NOMO-1 (cell line): ENCODE data around the gene MACO1.
"Not testable (repeated sequence)": the region's sequence is repeated elsewhere in the genome, so short reads cannot be mapped to it uniquely, and the experiment has no call there.

Source experiments
- DNase-seq, 2 experiments: peaks; one replicate each; lab custom pipeline; 2025; ENCODE audit not compliant: unreplicated experiment in 2 of 2; lab: John Stamatoyannopoulos, UW

The MACO1 gene

GRCh38 chr1:25450891-25451290, 20.2 kb downstream of the MACO1 start:
- no peak for DNase-seq

- DNase-seq = peak in 1 of 2 experiments; percentile 46
Measured at GRCh38 chr1:25451908-25452307, 21.2 kb downstream of the MACO1 start.

DNA sequence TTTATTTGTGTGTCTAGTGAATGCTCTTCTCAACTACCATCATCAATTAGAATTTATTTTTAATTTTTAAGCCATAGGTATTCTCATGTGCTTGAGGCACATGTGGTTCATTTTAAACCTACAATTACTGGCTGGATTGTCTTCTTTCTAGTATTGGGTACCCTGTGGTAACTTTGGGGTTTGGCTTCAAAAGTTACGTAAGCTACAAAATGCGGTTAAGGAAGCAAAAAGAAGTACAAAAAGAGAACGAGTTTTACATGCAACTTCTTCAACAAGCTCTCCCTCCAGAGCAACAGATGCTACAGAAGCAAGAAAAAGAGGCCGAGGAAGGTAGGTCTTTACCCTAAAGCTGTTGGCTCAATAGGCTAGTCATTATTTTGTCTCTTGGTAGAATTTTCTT, 25.8 kb downstream of the MACO1 start:
- DNase-seq = peak; percentile 62 to 75

- peak; percentile 18 to 56 for DNase-seq
Measured at GRCh38 chr1:25458541-25459298, 28.0 kb downstream of the MACO1 start.

- DNase-seq = no peak
Measured at GRCh38 chr1:25460020-25460419, 29.3 kb downstream of the MACO1 start.

GRCh38 chr1:25460816-25461215, 30.1 kb downstream of the MACO1 start:
- not testable (repeated sequence) for DNase-seq

GRCh38 chr1:25461849-25462248, 31.2 kb downstream of the MACO1 start:
- DNase-seq = no peak

- DNase-seq = no peak
Measured at GRCh38 chr1:25462732-25463131, 32.0 kb downstream of the MACO1 start.

DNA sequence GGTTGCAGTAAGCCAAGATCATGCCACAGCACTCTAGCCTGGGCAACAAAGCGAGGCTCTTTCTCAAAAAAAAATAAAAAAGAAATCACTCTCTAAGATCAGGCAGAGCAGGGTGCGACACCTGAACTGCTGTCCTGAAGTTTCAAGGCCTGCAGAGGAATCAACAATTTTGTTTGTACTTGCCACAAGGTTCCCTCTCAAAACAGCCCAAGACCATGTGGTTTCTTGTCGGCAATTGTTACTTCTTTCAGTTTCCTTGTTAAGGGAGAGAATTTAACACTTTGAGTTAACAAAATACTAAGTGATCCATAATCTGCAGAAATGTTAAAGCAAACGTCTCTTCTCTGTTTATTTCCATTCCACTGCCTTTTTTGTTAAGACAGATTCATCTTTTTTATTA, 36.5 kb downstream of the MACO1 start:
- DNase-seq = no peak

- DNase-seq = no peak
Measured at GRCh38 chr1:25467616-25468015, 36.9 kb downstream of the MACO1 start.

DNA sequence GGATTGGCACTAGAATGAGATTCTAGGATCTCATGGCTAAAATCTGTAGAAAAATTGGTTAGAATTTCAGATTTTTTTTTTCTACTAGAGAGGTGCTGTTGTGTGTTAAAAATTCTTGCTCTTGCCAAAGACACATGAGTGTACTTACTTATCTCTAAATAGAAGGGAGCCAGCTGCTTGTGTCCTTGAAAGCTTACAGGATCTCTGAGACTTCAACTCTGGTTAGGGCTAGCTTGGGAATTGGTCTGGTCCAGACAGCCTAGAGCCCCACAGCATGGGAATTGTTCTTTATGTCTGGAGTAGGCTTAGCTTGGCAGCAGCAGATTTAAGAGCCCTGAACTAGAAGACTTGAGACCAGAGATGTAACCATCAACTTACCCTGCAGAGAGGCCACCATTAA, 37.3 kb downstream of the MACO1 start:
- no peak for DNase-seq

GRCh38 chr1:25469177-25469576, 38.5 kb downstream of the MACO1 start:
- DNase-seq = no peak

GRCh38 chr1:25472471-25472870, 41.8 kb downstream of the MACO1 start:
- no peak for DNase-seq

DNA sequence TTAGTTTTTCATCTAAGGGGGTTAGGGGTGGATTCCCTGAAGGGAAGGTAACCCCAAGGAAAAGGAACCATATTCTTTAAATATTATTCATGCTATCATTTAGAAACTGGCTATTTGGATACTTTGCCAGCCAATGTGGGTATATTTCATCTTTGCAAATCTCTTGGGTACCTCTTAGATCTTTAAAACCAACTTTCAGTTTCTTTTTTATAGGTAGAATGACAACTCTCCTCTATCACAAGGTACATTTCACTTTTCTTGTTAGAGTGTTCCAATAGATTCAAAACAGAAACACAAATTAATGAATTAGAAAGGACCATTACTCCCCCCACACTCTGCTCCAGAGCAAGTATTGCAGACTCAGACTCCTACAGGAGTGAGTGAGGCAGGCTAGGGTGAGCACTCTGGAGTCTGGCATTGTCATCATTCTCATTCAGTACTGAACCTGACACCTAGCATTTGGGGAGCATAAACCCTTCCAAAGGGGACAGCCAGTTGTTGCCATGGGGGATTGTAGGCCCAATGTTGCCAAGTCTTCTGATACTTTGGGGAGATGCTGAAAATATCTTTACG, 43.0 kb downstream of the MACO1 start:
- no peak for DNase-seq

- no peak for DNase-seq
Measured at GRCh38 chr1:25474439-25475047, 43.8 kb downstream of the MACO1 start.

DNA sequence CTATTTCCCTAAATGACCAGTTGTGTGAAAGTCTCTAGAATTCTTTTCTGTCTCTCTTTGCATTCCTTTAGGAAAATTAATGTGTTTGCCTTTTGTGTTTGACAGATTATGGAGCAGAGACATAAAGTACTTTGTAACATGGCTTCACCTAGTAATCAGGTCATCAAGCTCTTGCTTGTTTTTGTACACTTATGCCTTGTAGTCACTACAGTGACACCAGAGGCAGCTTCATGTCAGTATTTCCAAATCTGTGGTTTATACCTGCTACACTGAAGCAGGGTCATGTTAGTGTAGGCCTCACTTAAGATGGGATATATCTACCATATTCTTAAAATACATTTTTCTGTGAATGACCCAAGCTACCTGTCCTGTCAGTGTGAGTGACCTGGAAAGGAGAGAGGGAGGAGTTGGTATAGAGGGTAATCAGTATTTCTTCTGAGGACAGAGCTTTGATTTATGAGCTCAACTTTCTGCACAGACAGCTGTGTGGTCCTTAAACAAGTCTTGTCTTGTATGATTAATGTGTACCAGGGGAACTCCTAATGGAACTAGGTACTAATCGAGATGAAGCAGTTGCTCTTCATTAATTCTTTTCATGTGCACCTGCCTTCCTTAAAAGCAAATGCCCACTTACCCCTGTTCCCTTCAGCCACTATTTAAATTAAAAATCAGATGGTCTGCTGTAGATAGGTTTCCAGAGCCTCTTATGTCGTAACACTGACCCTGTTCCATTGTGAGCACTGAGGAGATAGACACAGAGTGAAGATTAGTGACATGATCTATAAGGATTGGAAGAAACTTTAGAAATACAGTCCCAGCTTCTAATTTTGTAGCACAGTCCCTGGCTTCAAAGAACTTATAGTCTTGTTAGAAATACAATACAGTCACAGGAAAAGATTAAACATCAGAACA, 45.7 kb downstream of the MACO1 start:
- DNase-seq = no peak

GRCh38 chr1:25477448-25478034, 46.8 kb downstream of the MACO1 start:
- no peak for DNase-seq

DNA sequence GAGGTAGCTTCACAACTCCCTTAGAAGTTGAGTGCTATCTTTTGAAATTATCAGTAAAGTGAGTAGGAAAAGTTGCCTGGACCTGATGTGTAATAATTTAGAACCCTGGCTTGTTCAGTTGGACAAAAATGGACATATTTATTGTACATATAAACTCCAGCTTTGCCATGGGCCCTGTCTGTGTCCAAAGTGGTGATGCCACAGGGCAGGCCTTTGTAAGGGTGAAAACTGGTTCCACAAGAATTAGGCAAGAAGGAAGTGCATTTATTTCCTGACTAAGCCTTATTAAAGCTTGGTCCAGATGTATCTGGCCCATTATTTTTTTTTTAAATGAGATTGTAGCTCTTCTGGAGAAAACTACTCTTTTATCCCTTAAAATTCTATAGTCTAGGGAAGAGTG, 47.9 kb downstream of the MACO1 start:
- DNase-seq = no peak

DNA sequence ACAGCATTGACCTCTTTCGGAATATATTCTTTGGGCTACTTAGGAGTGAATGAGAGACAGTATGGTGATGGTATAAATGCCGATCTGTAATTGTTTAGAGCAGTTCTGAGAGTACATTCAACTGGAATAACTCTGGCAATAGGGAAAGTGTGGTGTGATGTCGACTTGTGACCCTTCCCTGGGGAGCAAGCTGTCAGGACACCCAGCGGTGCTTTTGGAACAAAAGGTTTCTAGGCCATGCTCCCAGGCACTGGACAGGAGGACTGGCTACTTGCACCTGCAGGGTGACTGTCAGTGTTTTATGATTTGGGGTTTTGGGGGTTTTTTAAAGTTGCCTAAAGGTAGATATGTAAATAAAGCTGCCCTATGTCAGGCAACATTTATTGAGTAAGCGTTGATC, 50.9 kb downstream of the MACO1 start:
- DNase-seq = no peak

- DNase-seq = no peak
Measured at GRCh38 chr1:25482211-25482610, 51.5 kb downstream of the MACO1 start.

- no peak for DNase-seq
Measured at GRCh38 chr1:25484096-25484495, 53.4 kb downstream of the MACO1 start.
